KOPT-K1 (cell line): ENCODE measurements around the gene H1-8.

Source experiments
- H3K27ac ChIP-seq: fragments of 200-600 bp; sonication (generic); 2 replicates; pipeline ENCODE4 v1.5.1; 2016; ENCODE audit warnings: antibody characterized with exemption, mild to moderate bottlenecking, low read depth, low read length; ENCODE audit not compliant: poor library complexity, severe bottlenecking
- H3K36me3 ChIP-seq: fragments of 200-600 bp; sonication (generic); 2 replicates; pipeline ENCODE4 v1.5.1; 2017; ENCODE audit warnings: antibody characterized with exemption, mild to moderate bottlenecking, low read length, moderate library complexity; ENCODE audit not compliant: insufficient read depth
- H3K9me3 ChIP-seq: fragments of 200-600 bp; sonication (generic); 2 replicates; pipeline ENCODE4 v1.5.1; 2017; ENCODE audit warnings: antibody characterized with exemption, low read length, mild to moderate bottlenecking; ENCODE audit not compliant: insufficient read depth, poor library complexity, severe bottlenecking

The H1-8 gene

GRCh38 chr3:129577366-129577765 lies 34.4 kb downstream of the H1-8 start:
- Histone ChIP-seq H3K27ac (peak overlapping the region; percentile 80), H3K9me3 (no peaks in the 10 kb centered on the region), H3K36me3 (no peaks in the 10 kb centered on the region)

GRCh38 chr3:129577925-129578786 lies 35.2 kb downstream of the H1-8 start:
- H3K27ac ChIP-seq, result peak overlapping the region; percentile 80
- no peaks in the 10 kb centered on the region for H3K9me3 ChIP-seq
- H3K36me3 ChIP-seq, result no peaks in the 10 kb centered on the region

DNA sequence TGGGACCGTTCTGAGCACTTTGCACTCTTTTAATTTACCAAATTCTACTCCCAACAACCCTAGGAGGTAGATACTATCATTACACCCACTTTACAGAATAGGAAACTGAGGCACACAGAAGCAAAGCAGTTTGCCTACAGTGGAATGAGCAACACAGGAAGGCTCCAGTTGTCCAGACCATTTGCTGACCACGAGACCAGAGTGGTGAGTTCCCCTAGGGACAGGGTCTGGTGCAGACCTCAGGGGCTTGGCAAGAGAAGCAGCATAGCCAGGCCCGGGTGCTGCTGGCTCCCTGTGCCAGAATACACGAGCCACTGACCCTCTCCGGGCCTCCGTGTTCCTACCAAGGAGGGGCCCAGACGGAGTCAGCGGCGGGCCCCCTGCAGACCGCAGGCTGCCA lies 37.0 kb downstream of the H1-8 start:
- no peaks in the 10 kb centered on the region for H3K9me3 ChIP-seq
- no peak overlapping the region for H3K27ac ChIP-seq
- H3K36me3 ChIP-seq, result no peaks in the 10 kb centered on the region

DNA sequence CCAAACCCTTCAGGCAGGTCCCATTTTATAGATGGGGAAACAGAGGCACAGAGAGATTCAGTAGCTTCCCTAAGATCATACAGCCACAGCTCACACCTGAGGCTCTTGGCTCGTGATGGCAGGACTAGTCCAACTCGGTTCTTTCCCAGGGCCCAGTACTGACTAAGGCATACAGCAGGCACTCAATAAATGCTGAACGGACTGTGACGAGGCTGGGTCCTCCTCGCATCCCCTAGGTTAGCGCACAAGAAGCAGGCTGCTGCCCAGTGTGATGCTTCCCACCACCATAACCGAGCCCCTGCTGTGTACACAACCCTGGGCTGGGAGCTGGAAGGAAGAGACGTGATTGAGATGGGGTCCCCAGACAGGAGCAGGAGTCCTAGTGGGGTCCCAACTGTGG lies 38.6 kb downstream of the H1-8 start:
- H3K9me3 ChIP-seq, result no peaks in the 10 kb centered on the region
- no peak overlapping the region for H3K27ac ChIP-seq
- no peaks in the 10 kb centered on the region for H3K36me3 ChIP-seq

GRCh38 chr3:129582799-129583198 lies 39.8 kb downstream of the H1-8 start:
- no peaks in the 10 kb centered on the region for H3K9me3 ChIP-seq
- H3K27ac ChIP-seq, result no peak overlapping the region
- no peaks in the 10 kb centered on the region for H3K36me3 ChIP-seq

DNA sequence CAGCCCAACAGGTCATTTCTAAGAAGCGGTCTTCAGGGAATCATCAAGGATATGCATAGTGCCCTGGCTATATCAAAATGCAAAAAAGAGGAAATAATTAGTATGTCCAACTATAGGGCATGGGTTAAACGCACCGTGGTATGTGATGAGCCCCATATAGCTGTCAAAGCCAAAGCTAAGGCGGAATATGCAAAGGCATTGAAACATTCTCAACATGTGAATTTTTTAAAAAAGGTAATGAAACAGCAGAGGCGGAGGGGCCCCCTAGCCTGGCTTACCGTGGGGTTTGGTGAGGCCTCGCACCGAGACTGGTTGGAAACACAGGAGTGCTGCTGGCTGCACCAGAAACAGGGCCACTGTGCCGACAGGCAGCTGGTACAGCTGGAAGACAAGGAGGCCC lies 40.3 kb downstream of the H1-8 start:
- Histone ChIP-seq H3K9me3 (no peaks in the 10 kb centered on the region), H3K36me3 (no peaks in the 10 kb centered on the region), H3K27ac (no peak overlapping the region)

DNA sequence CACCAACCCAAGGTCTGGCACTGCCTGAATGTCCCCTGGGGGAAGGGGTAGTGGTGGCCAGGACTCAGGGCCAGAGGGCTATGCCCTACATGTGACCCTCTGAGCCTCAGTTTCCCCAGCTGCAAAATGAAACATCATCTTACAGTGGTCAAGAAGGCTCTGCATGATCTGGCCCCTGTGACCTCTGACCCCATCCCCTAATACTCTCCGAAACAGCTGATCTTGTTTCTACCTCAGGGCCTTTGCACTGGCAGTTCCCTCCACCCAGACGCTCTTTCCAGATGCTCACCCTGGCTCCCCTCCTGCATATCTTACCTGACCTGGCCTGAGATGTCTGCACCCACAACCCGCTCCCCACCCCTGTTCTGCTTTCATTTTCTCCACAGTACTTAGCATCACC lies 41.7 kb downstream of the H1-8 start:
- H3K9me3 ChIP-seq, result no peaks in the 10 kb centered on the region
- no peak overlapping the region for H3K27ac ChIP-seq
- H3K36me3 ChIP-seq, result no peaks in the 10 kb centered on the region

DNA sequence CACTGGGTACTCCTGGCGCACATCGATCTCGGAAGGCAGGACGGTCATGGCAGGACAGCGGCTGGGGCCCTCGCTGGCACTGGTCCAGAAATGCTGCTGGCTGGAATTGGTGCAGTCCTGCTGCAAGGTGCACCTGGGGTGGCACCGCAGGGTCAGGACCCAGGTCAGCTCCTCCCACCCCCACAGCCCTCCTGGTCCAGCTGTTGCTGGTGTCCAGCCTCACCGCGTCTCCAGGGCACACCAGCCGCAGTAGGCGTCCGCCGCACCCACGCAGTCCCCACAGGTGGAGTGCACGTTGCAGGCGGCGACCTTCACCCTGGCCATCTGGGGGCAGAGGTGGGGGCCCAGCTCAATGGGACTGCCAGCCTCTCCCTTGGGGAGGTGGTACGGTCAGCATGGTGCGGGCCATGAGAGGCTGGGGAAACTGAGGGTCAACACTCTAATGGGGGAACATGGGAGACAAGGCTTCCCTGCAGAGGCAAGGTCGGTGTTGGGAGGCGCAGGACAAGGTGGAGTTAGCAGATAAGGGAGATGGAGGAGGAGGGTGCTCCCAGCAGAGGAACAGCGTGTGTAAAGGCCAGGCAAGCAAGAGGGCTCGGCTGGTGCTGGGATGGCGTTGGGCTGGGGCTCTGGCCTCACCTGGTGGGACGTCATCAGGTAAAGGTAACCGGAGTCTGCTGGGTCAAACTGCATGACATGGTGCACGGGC lies 43.1 kb downstream of the H1-8 start:
- Histone ChIP-seq H3K27ac (no peak overlapping the region), H3K9me3 (no peaks in the 10 kb centered on the region), H3K36me3 (no peaks in the 10 kb centered on the region)

GRCh38 chr3:129586746-129587430 lies 43.9 kb downstream of the H1-8 start:
- Histone ChIP-seq H3K27ac (no peak overlapping the region), H3K36me3 (no peaks in the 10 kb centered on the region), H3K9me3 (no peaks in the 10 kb centered on the region)

GRCh38 chr3:129587566-129588210 lies 44.7 kb downstream of the H1-8 start:
- Histone ChIP-seq H3K9me3 (no peaks in the 10 kb centered on the region), H3K27ac (no peak overlapping the region), H3K36me3 (no peaks in the 10 kb centered on the region)

DNA sequence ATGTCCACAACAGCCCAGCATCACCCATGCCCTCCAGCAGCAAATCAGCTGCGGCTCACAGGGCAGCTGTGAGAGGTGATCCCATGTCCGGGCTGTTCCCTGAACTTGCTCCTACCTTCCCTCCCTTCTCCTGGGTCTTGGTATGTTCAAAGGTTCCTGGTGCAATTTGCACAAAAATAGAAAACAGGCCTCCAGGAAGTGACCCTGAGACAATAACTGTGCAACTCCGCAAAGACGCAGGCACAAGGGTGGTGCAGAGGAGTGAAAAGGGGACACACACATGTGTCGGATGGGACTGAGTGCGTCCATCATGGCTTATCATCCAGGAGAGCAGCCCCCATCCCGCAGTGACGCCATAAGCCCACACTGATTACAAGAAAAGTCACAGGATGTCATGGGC lies 47.2 kb downstream of the H1-8 start:
- Histone ChIP-seq H3K27ac (no peak overlapping the region), H3K9me3 (no peaks in the 10 kb centered on the region), H3K36me3 (no peaks in the 10 kb centered on the region)

- H3K27ac ChIP-seq, result no peak overlapping the region
- no peaks in the 10 kb centered on the region for H3K36me3 ChIP-seq
- H3K9me3 ChIP-seq, result no peaks in the 10 kb centered on the region
Observed at GRCh38 chr3:129591932-129592331, 49.0 kb downstream of the H1-8 start.

- Histone ChIP-seq H3K9me3 (no peaks in the 10 kb centered on the region), H3K27ac (no peak overlapping the region), H3K36me3 (no peaks in the 10 kb centered on the region)
Observed at GRCh38 chr3:129592381-129593131, 49.6 kb downstream of the H1-8 start.

DNA sequence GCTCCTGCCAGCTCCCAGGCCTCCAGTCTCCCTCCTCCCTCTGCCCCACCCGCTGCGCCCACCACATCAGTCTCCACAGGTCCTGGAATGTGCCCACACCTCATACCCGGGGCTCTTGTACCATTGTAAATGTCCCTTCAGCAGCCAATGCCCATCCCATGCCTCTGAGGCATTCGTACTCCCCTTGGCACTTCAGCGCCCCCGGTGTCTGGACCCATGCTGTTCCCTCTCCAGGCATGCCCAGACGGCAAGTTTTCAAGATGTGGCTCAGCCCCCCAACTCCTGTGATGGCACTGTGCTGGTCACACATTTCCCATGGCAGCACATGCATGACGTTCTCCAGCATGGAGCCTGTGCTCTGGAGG lies 50.2 kb downstream of the H1-8 start:
- H3K27ac ChIP-seq, result no peak overlapping the region
- H3K9me3 ChIP-seq, result no peaks in the 10 kb centered on the region
- no peaks in the 10 kb centered on the region for H3K36me3 ChIP-seq
